C4-2B (cell line): Measurements from ENCODE around the gene ZBP1.

ENCODE experiments used
- H3K27ac ChIP-seq: fragments of 450-650 bp; 2 replicates; pipeline ENCODE4 v1.5.1; 2017
- ZFX ChIP-seq: fragments of 450-650 bp; IDR thresholded peaks from 2 replicates; pipeline ENCODE4 v1.6.1; 2017
- TF ChIP-seq, protein P1 (sequence below): fragments of 450-650 bp; conservative IDR thresholded peaks from 2 replicates; pipeline ENCODE4 v1.5.1; 2017; ENCODE audit warnings: mild to moderate bottlenecking

ZBP1 gene

DNA sequence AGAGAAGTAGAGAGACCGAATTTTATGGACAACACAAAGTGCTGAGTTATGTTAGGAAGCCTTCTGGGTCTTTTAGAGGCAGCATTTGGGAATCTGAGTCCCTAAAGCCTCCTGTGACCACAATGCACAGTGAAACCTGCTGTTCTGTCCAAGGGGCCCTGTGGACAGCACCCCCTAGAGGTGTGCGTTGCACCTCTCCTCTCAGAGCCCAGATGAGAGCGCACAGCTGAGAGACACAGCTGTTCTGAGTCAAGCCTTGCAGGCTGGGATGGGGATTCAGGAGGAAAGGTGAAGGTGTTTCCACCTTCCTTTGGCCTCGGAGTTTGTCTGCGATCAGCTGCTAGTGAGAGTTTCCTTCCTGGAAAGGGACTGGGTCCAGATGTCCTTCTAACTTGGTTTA lies 46.3 kb downstream of the ZBP1 start:
- no peak overlapping the region for H3K27ac ChIP-seq
- TF ChIP-seq, protein P1, sequence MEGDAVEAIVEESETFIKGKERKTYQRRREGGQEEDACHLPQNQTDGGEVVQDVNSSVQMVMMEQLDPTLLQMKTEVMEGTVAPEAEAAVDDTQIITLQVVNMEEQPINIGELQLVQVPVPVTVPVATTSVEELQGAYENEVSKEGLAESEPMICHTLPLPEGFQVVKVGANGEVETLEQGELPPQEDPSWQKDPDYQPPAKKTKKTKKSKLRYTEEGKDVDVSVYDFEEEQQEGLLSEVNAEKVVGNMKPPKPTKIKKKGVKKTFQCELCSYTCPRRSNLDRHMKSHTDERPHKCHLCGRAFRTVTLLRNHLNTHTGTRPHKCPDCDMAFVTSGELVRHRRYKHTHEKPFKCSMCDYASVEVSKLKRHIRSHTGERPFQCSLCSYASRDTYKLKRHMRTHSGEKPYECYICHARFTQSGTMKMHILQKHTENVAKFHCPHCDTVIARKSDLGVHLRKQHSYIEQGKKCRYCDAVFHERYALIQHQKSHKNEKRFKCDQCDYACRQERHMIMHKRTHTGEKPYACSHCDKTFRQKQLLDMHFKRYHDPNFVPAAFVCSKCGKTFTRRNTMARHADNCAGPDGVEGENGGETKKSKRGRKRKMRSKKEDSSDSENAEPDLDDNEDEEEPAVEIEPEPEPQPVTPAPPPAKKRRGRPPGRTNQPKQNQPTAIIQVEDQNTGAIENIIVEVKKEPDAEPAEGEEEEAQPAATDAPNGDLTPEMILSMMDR: no peak; the same call in 1 of the 2 replicates
- no peak for TF ChIP-seq ZFX

DNA sequence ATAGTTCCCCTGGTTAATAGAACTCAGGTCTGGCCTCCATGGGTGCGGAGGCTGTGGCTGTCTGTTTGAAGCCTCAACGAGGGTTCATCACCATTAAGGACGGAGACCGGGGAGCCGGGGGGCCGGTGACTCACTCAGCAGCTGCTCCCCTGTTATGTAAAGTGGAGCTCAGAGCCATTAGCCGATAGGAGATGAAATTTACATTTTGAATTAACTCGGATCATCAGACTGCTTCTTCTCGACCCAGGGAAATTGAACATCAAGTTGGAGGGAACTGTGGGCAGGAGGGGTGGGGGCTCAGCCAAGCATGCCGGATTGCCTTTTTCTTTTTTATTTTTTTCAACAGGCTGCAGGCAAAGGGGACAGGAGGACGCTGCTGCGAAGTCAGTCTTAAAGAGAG lies 47.0 kb downstream of the ZBP1 start:
- H3K27ac ChIP-seq: no peak overlapping the region
- TF ChIP-seq ZFX: no peak
- TF ChIP-seq, protein P1: no peak

DNA sequence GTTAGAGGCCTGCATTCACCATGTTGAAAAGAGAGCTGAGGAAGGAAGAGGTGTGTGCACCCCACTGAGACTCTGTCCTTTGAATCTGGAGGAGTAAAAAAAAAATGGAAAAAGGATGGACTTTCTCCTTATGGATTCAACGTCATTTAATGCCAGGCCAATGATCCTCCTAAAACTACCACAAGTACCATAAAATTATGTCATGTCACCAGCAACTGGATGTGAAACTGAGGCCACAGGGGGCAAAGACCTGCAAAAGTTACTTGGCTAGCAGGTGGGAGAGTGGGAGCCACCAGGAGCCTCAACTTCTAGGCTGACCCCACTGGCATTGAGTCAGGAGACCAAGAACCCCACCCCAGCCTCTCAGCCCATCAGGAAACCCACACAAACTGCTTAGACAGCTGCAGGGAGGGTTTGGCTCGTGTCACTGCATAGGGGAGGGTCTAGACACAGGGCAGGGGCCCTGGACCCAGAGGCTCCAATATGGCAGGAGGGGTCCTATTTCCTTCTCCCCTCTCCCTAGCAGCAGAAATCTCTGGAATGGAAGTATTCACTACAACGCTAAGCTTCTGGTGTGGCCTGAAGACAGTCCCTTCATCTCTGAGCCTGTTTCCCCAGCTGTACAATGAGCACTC lies 48.3 kb downstream of the ZBP1 start:
- TF ChIP-seq, protein P1: no peak
- no peak for TF ChIP-seq ZFX
- H3K27ac ChIP-seq: no peak overlapping the region

GRCh38 chr20:57570920-57571319 lies 49.3 kb downstream of the ZBP1 start:
- TF ChIP-seq ZFX: no peak
- TF ChIP-seq, protein P1: no peak
- H3K27ac ChIP-seq: no peak overlapping the region

- H3K27ac ChIP-seq: no peak overlapping the region
- TF ChIP-seq, protein P1: no peak
- TF ChIP-seq ZFX: no peak
Measured at GRCh38 chr20:57570145-57570850, 49.9 kb downstream of the ZBP1 start.

GRCh38 chr20:57568960-57569359 lies 51.3 kb downstream of the ZBP1 start:
- TF ChIP-seq ZFX: no peak
- TF ChIP-seq, protein P1: no peak
- no peak overlapping the region for H3K27ac ChIP-seq

DNA sequence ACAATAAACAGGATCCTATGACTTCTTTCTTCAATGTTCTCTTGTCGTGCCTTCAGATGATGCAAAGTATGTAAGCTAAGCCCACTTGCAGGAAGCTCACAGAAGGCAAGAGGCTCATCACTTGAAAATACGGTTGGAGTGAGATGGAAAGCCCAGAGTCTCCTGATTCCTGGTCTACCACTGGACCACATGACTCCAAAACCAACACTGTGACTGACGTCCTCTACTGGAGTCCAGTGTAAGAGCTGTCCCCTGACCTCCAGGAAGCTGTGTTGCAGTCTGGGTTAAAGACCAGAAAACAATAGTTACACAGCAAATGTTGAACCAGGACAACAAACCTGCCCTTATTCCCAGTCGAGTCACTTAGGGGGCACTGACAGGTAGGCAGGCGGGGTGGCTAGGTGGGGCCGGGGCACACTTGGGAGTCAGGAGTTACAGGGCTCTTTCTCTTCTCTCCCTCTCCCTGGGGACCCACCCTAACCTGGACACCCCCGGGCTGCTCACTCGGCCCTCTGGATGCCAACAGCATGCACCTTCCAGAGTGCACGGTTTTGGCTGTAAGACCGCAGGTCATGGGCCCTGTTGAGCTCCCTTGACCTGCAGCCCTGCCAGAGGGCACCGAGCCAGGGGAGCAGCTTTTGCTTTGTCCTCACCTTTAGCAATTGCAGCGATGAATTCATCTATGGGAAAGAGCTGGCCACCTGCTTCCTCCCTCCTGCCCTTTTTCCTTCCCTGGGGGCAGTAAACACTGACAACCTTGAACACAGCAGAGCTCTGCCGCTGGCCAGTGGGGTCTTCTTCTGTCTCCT lies 51.9 kb downstream of the ZBP1 start:
- TF ChIP-seq, protein P1: no peak
- TF ChIP-seq ZFX: no peak
- no peak overlapping the region for H3K27ac ChIP-seq
